Measurements from ENCODE around the gene TWIST2. TPM values are rescaled to one million over a fixed set of nuclear protein-coding genes. Genes with fewer than 3 reads are reported as not detected.

TWIST2 gene
- total RNA-seq, 1 experiment from 2014 or later = 5.0 TPM

DNA sequence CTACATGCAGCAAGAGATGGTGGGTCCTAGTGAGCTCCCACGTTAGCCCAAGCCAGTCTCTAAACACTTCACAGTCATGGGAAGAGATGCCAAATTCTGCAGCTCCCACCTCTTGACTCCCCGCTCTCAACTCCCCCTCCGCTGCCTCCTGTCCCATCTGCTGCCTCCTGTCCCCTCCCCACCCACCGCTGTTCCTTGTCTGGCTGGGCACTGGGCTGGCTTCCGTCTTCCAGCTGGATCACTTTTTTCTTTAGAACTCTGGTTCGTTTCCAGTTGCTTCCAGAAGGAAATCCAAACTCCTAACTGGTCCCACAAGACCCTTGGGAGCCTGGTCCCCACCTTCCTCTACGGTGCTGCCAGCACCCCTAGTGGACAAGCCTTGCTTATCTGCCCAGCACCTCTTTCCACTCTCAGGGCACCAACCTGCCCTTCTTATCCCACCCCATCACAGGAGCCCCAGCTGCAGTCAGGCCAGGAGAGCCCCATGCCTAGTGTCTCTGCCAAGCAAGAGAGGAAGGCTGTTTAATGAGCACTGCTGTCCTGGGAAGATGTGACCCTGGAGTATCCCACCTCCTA is 12.1 kb upstream of the TWIST2 start:
- H3K9me3 ChIP-seq (ENCODE audit: insufficient read depth, low read depth) = no peaks in the 10 kb centered on the region
- no peak overlapping the region for H3K4me3 ChIP-seq
- H3K4me1 ChIP-seq (replicated peaks; ENCODE audit: insufficient read depth) = no peaks in the 10 kb centered on the region
- ChIA-PET CTCF (no interaction called here), POLR2A (ENCODE audit: unreplicated experiment) (no interaction called here)
- no peaks in the 10 kb centered on the region; the same call in 1 of the 2 replicates for H4K20me1 ChIP-seq (ENCODE audit: insufficient read depth)
- no peaks in the 10 kb centered on the region for H3K79me2 ChIP-seq (ENCODE audit: low read depth)
- no peaks in the 10 kb centered on the region for H3K36me3 ChIP-seq (ENCODE audit: low read depth)
- no peak overlapping the region for H3K27ac ChIP-seq
- no peak for TF ChIP-seq EZH2 (IDR thresholded peaks at IDR 0.05; ENCODE audit: low read depth)
- TF ChIP-seq, protein P1, sequence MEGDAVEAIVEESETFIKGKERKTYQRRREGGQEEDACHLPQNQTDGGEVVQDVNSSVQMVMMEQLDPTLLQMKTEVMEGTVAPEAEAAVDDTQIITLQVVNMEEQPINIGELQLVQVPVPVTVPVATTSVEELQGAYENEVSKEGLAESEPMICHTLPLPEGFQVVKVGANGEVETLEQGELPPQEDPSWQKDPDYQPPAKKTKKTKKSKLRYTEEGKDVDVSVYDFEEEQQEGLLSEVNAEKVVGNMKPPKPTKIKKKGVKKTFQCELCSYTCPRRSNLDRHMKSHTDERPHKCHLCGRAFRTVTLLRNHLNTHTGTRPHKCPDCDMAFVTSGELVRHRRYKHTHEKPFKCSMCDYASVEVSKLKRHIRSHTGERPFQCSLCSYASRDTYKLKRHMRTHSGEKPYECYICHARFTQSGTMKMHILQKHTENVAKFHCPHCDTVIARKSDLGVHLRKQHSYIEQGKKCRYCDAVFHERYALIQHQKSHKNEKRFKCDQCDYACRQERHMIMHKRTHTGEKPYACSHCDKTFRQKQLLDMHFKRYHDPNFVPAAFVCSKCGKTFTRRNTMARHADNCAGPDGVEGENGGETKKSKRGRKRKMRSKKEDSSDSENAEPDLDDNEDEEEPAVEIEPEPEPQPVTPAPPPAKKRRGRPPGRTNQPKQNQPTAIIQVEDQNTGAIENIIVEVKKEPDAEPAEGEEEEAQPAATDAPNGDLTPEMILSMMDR (conservative IDR thresholded peaks at IDR 0.05) = peak; percentile 44; the same call in 1 of the 2 replicates
- H2AFZ ChIP-seq = no peak overlapping the region
- no peak overlapping the region for H3K4me2 ChIP-seq
- no peak for DNase-seq
- H3F3A ChIP-seq (ENCODE audit: insufficient read depth, low read depth) = no peaks in the 10 kb centered on the region
- H3K9me2 ChIP-seq (ENCODE audit: insufficient read depth) = no peaks in the 10 kb centered on the region
- peaks cover 80% of the 10 kb centered on the region for H3K27me3 ChIP-seq (ENCODE audit: insufficient read depth, low read depth)
- intact Hi-C loops (cut with micrococcal nuclease; ENCODE audit: unreplicated experiment) = no loop called here
- no TSS peak for BruUV-seq (replicated peaks)

DNA sequence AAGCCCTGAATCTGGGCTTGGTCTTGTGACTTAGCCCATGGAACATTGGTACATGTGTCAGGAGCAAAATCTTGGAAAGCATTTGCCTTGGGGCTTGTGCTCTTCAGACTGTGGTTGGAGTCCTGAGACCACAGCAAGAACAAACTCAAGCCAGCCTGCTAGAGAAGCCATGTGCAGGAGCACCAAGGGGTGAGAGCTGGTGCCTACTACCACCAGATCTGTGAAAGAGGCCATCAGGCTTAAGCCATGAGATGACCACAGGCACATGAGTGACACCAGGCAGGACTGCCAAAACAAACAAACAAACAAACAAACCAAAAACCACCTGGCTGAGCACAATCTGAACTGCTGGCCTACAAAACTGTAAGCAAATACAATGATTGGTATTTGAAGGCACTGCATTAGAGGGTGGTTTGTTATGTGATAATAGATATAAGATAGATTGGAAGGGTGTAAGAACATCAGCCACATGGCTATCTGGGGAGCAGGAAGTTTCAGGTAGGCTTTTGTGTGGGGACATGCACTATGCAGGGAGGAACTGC is 9.0 kb upstream of the TWIST2 start:
- intact Hi-C loops (cut with micrococcal nuclease; ENCODE audit: unreplicated experiment) = no loop called here
- Histone ChIP-seq H3K36me3 (ENCODE audit: low read depth) (no peaks in the 10 kb centered on the region), H3K79me2 (ENCODE audit: low read depth) (no peaks in the 10 kb centered on the region), H3K4me1 (replicated peaks; ENCODE audit: insufficient read depth) (no peaks in the 10 kb centered on the region), H3K27me3 (ENCODE audit: insufficient read depth, low read depth) (peaks cover 70% of the 10 kb centered on the region), H3K4me3 (no peak overlapping the region), H2AFZ (no peak overlapping the region), H4K20me1 (ENCODE audit: insufficient read depth) (no peaks in the 10 kb centered on the region; the same call in 1 of the 2 replicates), H3K9me3 (ENCODE audit: insufficient read depth, low read depth) (no peaks in the 10 kb centered on the region), H3K4me2 (no peak overlapping the region), H3F3A (ENCODE audit: insufficient read depth, low read depth) (no peaks in the 10 kb centered on the region), H3K9me2 (ENCODE audit: insufficient read depth) (no peaks in the 10 kb centered on the region), H3K27ac (no peak overlapping the region)
- CTCF ChIA-PET = no interaction called here
- POLR2A ChIA-PET (ENCODE audit: unreplicated experiment) = interaction anchor here (0.6 kb wide), 1 partner anchor 313 kb away, joined by 4 read pairs; no protein-coding TSS in a partner anchor
- TF ChIP-seq, protein P1 (conservative IDR thresholded peaks at IDR 0.05) = no peak
- BruUV-seq (replicated peaks) = no TSS peak
- DNase-seq = no peak

DNA sequence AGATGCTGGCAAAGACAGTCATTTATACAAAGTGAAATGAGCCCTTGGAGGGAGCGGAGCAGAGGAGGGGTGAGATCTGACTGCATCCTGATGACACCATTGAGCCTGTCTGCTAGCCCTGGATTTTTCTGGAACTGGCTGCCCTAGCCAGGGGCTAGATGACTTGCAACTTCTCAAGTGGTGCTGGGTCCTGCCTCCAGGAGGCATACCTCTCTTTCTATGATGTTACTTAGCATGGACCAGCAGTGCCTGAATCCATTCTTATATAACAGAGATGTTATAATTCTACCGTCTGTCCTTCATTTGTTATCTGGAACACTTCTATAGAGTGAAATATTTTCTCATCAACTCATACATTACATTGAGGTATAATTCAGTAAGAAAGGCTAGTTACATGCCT is 8.5 kb upstream of the TWIST2 start:
- DNase-seq = no peak
- no peaks in the 10 kb centered on the region; the same call in 1 of the 2 replicates for H4K20me1 ChIP-seq (ENCODE audit: insufficient read depth)
- H3K4me3 ChIP-seq = no peak overlapping the region
- TF ChIP-seq, protein P1 (conservative IDR thresholded peaks at IDR 0.05) = no peak
- no peak for TF ChIP-seq EZH2 (IDR thresholded peaks at IDR 0.05; ENCODE audit: low read depth)
- no peak overlapping the region for H3K27ac ChIP-seq
- H2AFZ ChIP-seq = no peak overlapping the region
- no peaks in the 10 kb centered on the region for H3K9me2 ChIP-seq (ENCODE audit: insufficient read depth)
- H3K27me3 ChIP-seq (ENCODE audit: insufficient read depth, low read depth) = peaks cover 71% of the 10 kb centered on the region
- POLR2A ChIA-PET (ENCODE audit: unreplicated experiment) = interaction anchor here (0.6 kb wide), 1 partner anchor 140 kb away, joined by 6 read pairs; no protein-coding TSS in a partner anchor
- H3K4me2 ChIP-seq = no peak overlapping the region
- no peaks in the 10 kb centered on the region for H3K4me1 ChIP-seq (replicated peaks; ENCODE audit: insufficient read depth)
- intact Hi-C loops (cut with micrococcal nuclease; ENCODE audit: unreplicated experiment) = no loop called here
- H3K36me3 ChIP-seq (ENCODE audit: low read depth) = no peaks in the 10 kb centered on the region
- no TSS peak for BruUV-seq (replicated peaks)
- no peaks in the 10 kb centered on the region for H3K9me3 ChIP-seq (ENCODE audit: insufficient read depth, low read depth)
- no peaks in the 10 kb centered on the region for H3F3A ChIP-seq (ENCODE audit: insufficient read depth, low read depth)
- H3K79me2 ChIP-seq (ENCODE audit: low read depth) = no peaks in the 10 kb centered on the region
- CTCF ChIA-PET = no interaction called here
